Vagina (tissue), 2 donors: Measurements from ENCODE around the gene NGEF.

ENCODE experiments used
- POLR2A ChIP-seq, 2 donors: fragments of 450-650 bp; IDR thresholded peaks; one replicate each; pipeline ENCODE4 v1.6.1; 2017; ENCODE audit warnings: antibody characterized with exemption in 2 of 2, mild to moderate bottlenecking in 2 of 2, moderate library complexity in 2 of 2
- POLR2AphosphoS5 ChIP-seq, 2 donors: sonication (generic); formaldehyde crosslinking; IDR thresholded peaks; one replicate each; pipeline ENCODE4 v1.9.0; 2017; ENCODE audit warnings: antibody characterized with exemption in 2 of 2, mild to moderate bottlenecking in 2 of 2, low read depth in 1 of 2; ENCODE audit not compliant: insufficient read depth in 1 of 2
- TF ChIP-seq, protein P1 (sequence below), 3 experiments: fragments of 450-650 bp in 2 of 3; fragments of 200-600 bp in 1 of 3; sonication (generic) in 1 of 3; IDR thresholded peaks; one replicate each; pipeline ENCODE4 v1.5.1; 2017 to 2019; ENCODE audit warnings: antibody characterized with exemption in 3 of 3, mild to moderate bottlenecking in 2 of 3, moderate library complexity in 2 of 3

DNA sequence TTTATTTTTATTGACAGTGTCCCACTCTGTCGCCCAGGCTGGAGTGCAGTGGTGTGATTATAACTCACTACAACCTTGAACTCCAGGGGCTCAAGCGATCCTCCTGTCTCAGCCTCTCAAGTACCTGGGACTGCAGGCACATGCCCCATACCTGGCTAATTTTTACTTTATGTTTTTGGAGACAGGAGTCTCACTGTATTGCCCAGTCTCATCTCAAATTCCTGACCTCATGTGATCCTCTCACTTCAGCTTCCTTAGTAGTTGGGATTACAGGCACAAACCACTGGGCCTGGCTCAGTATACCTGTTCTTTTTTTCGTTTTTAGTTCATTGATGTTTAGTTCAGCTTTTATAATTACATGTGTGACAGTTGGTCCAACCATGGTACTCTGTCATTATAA is 183.1 kb downstream of the NGEF start:
- TF ChIP-seq, protein P1, sequence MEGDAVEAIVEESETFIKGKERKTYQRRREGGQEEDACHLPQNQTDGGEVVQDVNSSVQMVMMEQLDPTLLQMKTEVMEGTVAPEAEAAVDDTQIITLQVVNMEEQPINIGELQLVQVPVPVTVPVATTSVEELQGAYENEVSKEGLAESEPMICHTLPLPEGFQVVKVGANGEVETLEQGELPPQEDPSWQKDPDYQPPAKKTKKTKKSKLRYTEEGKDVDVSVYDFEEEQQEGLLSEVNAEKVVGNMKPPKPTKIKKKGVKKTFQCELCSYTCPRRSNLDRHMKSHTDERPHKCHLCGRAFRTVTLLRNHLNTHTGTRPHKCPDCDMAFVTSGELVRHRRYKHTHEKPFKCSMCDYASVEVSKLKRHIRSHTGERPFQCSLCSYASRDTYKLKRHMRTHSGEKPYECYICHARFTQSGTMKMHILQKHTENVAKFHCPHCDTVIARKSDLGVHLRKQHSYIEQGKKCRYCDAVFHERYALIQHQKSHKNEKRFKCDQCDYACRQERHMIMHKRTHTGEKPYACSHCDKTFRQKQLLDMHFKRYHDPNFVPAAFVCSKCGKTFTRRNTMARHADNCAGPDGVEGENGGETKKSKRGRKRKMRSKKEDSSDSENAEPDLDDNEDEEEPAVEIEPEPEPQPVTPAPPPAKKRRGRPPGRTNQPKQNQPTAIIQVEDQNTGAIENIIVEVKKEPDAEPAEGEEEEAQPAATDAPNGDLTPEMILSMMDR (IDR thresholded peaks at IDR 0.05) = no peak
- TF ChIP-seq POLR2AphosphoS5 (IDR thresholded peaks at IDR 0.05; ENCODE audit: insufficient read depth in 1 of 2, low read depth in 1 of 2) (no peak), POLR2A (IDR thresholded peaks at IDR 0.05) (no peak)
